GM21447 (cell line): ENCODE data around the gene SNTG2.
"Not testable (repeated sequence)": the region's sequence is repeated elsewhere in the genome, so short reads cannot be mapped to it uniquely, and the experiment has no call there.

Source experiments
- ATAC-seq: cut with Tn5 transposase; IDR thresholded peaks from one replicate; pipeline ENCODE4 v1.9.1; 2021; ENCODE audit not compliant: unreplicated experiment

Gene SNTG2

DNA sequence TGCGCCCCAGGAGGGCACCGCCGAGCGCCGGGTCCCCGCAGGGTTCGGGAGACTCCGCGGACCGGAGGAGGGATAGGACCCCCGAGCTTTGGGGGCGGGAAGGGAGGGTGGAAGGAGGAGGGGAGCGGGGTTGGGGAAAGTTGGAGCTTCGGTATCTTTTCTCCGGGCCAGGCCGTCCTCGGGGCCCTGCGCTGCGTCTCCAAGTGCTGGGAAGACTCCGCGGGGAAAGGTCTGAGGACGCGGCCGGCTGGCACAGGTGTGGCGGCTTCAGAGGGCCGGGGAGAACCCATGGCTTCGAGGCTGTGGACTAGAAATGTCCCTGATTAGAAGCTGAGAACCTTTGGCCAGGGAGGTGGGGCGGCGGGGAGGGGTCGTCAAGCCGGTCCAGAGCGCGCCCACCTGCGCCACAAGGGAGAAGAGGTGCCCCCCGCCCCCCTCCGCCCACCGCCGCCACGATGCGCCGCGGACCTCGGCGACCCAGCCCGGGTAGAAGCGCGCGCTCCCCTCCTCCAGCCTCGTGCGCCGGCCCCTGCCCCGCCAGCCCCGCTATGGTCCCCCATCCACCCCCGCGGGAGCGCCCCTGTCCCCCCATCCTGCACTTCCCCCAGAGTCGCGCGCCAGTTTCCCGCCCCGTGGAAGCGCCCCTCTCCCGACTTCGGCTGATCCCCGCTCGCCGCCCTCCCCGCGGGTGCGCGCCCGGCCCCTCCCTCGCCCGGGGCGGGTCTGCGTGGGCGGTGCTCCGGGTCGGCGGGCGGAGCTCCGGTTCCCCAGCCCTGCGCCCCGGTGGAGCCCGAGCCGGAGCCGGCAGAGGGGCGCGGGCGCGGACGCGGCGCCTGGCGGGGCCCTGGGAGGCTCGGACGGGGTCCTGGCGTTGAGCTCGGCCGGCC is at the start of gene SNTG2:
SNTG2 (plus strand) TSS at position 770 of the 887 bp plus-strand sequence. CDS start 148 bp downstream, outside the sequence.
- ATAC-seq = no peak

DNA sequence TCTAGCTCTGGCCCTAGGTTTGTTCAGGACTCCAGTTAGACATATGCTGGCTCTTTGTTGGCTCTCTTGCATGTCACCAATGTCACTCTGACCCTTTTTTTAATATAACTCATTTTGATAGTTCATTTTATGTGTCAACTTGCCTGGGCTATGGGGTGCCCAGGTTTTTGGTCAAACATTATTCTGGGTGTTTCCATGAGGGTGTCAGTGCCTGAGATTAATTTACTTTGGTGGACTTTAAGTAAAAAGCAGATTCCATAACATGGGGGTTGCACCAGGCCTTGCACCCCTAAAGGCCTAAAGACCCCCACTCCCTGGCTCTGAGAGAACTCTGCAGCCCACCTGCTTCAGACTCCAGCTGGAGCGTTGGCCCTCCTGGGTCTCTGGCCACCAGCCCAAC is 48.1 kb upstream of the SNTG2 start:
- no peak for ATAC-seq

- ATAC-seq = no peak
Observed at GRCh38 chr2:903223-903900, 47.3 kb upstream of the SNTG2 start.

GRCh38 chr2:904246-905024 is 46.2 kb upstream of the SNTG2 start:
- ATAC-seq = no peak

GRCh38 chr2:905091-905832 is 45.4 kb upstream of the SNTG2 start:
- no peak for ATAC-seq

DNA sequence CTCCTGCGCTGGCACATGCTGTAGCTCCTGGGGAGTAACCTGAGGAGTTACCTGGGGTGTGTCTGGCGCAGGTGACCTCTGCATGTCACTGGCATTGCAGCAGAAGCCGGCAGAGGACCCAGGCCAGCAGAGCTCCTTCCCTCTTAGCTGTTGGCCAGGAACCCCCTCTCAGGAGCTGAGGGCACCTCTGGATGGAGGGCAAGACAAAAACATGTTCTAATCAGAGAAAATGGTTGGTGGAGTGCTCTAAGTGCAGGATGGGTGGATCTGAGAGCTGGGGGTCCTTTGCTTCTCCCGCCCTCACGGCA is 44.9 kb upstream of the SNTG2 start:
- ATAC-seq = no peak

GRCh38 chr2:907706-908105 is 42.9 kb upstream of the SNTG2 start:
- ATAC-seq = no peak

DNA sequence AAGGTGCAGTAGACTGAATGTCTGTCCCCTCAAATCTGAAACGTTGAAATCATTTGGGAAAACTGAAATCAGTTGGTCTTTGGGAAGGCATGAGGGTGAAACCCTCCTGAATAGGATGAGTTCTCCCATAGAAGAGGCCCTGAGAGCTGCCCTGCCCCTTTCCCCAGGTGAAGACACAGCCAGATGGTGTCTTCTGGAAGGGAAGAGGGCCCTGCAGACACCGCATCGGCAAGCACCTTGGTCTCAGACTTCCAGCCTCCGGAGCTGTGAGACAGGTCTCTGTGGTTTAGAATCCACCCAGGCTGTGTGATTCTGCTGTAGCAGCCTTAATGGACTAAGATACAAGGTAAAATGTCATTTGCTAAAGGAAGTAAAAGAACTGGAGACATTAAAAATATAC is 42.1 kb upstream of the SNTG2 start:
- ATAC-seq = no peak

- ATAC-seq = not testable (repeated sequence)
Observed at GRCh38 chr2:909764-910379, 40.8 kb upstream of the SNTG2 start.

- no peak for ATAC-seq
Observed at GRCh38 chr2:910698-911097, 40.0 kb upstream of the SNTG2 start.

- no peak for ATAC-seq
Observed at GRCh38 chr2:915979-916378, 34.7 kb upstream of the SNTG2 start.

GRCh38 chr2:916935-917334 is 33.7 kb upstream of the SNTG2 start:
- ATAC-seq = no peak

DNA sequence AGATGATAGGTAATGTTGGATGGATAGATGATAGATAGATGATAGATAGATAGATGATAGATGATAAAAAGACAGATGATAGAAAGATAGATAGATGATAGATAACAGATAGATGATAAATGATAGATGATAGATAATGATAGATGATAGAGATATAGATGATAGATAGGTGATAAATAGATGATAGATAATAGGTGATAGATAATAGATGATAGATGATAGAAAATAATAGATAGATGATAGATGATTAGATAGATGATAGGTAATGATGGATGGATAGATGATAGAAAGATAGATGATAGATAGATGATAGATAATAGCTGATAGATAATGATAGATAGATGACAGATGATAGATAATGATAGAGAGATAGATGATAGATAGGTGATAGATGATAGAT is 31.0 kb upstream of the SNTG2 start:
- ATAC-seq = no peak

- ATAC-seq = no peak
Observed at GRCh38 chr2:920573-920972, 30.1 kb upstream of the SNTG2 start.

- ATAC-seq = no peak
Observed at GRCh38 chr2:920999-921398, 29.6 kb upstream of the SNTG2 start.

DNA sequence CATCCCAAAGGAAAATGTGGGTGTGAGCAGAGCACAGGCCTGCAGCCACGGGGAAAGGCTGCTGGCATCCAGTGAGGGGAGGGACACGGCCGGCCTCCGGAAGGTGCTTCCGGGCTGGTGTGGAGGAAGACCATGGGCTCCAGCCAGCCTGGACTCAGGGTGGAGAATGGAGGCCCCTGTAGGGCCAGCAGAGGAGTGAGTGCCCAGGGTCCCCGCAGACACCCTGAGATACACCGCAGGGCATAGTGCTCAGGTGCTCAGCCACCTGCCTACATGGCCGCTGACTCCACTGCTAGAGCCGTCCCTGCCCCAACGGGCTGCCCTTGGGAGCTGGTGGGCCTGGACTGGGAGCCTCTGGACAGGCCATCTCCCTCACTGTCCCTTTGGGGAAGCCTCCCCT is 28.5 kb upstream of the SNTG2 start:
- no peak for ATAC-seq

GRCh38 chr2:923832-924601 is 26.6 kb upstream of the SNTG2 start:
- ATAC-seq = no peak

- ATAC-seq = no peak
Observed at GRCh38 chr2:924701-925100, 25.9 kb upstream of the SNTG2 start.

GRCh38 chr2:925309-925708 is 25.3 kb upstream of the SNTG2 start:
- no peak for ATAC-seq

DNA sequence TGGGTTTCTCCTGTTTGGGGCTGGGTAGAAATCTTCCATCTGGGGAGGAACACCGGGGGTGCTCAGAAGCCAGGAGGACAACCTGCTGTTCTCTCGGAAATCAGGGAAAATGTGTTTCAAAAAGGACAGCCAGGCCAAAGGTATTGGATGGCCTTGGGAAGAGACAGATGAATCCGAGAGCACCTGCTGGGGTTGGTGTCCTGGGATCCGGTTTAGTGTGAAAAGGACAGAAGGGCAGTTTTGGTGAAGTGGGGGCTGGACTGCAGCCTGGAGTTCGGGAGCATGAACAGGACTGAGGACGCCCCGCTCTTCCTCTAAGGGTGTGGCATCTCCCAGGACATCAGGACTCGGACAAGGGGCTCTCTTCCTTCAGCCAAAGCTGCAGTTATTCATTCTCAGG is 24.9 kb upstream of the SNTG2 start:
- ATAC-seq = no peak
